OCI-LY3 (cell line): Measurements from ENCODE around the gene TIAM2.

Experiments
- H2AFZ ChIP-seq: fragments of 200-600, 300-600 bp; shearing (Covaris generic); 2 replicates; pipeline ENCODE4 v1.6.0; 2014; ENCODE audit warnings: antibody characterized with exemption, low read depth, low read length
- H3K27ac ChIP-seq: fragments of 200-600, 300-600 bp; sonication (generic); 2 replicates; pipeline ENCODE4 v1.5.1; 2014; ENCODE audit warnings: mild to moderate bottlenecking, low read length, moderate library complexity, mixed read lengths
- H3K27me3 ChIP-seq: fragments of 200-600, 300-600 bp; sonication (generic); 2 replicates; pipeline ENCODE4 v1.6.1; 2014; ENCODE audit warnings: low read depth, low read length, mixed read lengths
- H3K36me3 ChIP-seq: fragments of 200-600, 300-600 bp; sonication (generic); replicated peaks from 2 replicates; pipeline ENCODE3; 2014; ENCODE audit warnings: low read depth, low read length, mixed read lengths
- H3K4me1 ChIP-seq: fragments of 300-600, 200-600 bp; sonication (generic); 2 replicates; pipeline ENCODE4 v1.6.1; 2014; ENCODE audit warnings: low read length, mixed read lengths
- H3K4me2 ChIP-seq: fragments of 200-600, 300-600 bp; sonication (generic); 2 replicates; pipeline ENCODE4 v1.6.1; 2014; ENCODE audit warnings: low read length, mixed read lengths
- H3K4me3 ChIP-seq: fragments of 300-600, 200-600 bp; sonication (generic); 2 replicates; pipeline ENCODE4 v1.5.1; 2014; ENCODE audit warnings: antibody characterized with exemption, mild to moderate bottlenecking, low read length, moderate library complexity
- H3K79me2 ChIP-seq: fragments of 300-600, 200-600 bp; shearing (Covaris generic); 2 replicates; pipeline ENCODE4 v1.6.1; 2014; ENCODE audit warnings: mild to moderate bottlenecking, low read length, mixed read lengths
- H3K9ac ChIP-seq: fragments of 300-600, 200-600 bp; shearing (Covaris generic); 2 replicates; pipeline ENCODE4 v1.6.0; 2014; ENCODE audit warnings: mild to moderate bottlenecking, low read length, moderate library complexity
- H3K9me3 ChIP-seq: fragments of 200-600, 300-600 bp; shearing (Covaris generic); 2 replicates; pipeline ENCODE4 v1.6.1; 2014; ENCODE audit warnings: low read length, mixed read lengths; ENCODE audit not compliant: insufficient read depth
- H4K20me1 ChIP-seq: fragments of 200-600, 300-600 bp; sonication (generic); 2 replicates; pipeline ENCODE4 v1.6.1; 2016; ENCODE audit warnings: low read length, mixed read lengths; ENCODE audit not compliant: insufficient read depth
- CTCF ChIP-seq: fragments of 200-600, 300-600 bp; sonication (generic); IDR thresholded peaks from 2 replicates; pipeline ENCODE4 v1.5.1; 2014; ENCODE audit warnings: antibody characterized with exemption, low read length, low read depth
- EZH2phosphoT487 ChIP-seq: fragments of 200-600 bp; shearing (Covaris generic); IDR thresholded peaks from 2 replicates; pipeline ENCODE4 v1.6.1; 2018; ENCODE audit warnings: antibody characterized with exemption, mixed run types, low read depth

TIAM2 gene

GRCh38 chr6:155190677-155191076 is 195.6 kb downstream of the TIAM2 start:
- no peak overlapping the region for H3K4me2 ChIP-seq
- no peak overlapping the region for H2AFZ ChIP-seq
- H3K4me1 ChIP-seq = peaks cover 28% of the 10 kb centered on the region
- H3K36me3 ChIP-seq = no peaks in the 10 kb centered on the region
- H3K27ac ChIP-seq = no peak overlapping the region
- TF ChIP-seq EZH2phosphoT487 (no peak), CTCF (no peak)
- H3K79me2 ChIP-seq = no peaks in the 10 kb centered on the region
- no peak overlapping the region for H3K4me3 ChIP-seq
- no peaks in the 10 kb centered on the region for H3K9me3 ChIP-seq
- H4K20me1 ChIP-seq = no peaks in the 10 kb centered on the region
- H3K27me3 ChIP-seq = no peaks in the 10 kb centered on the region
- H3K9ac ChIP-seq = no peak overlapping the region

- Histone ChIP-seq H3K4me1 (peaks cover 12% of the 10 kb centered on the region), H3K4me3 (no peak overlapping the region), H3K79me2 (no peaks in the 10 kb centered on the region), H3K9me3 (no peaks in the 10 kb centered on the region), H2AFZ (no peak overlapping the region), H4K20me1 (no peaks in the 10 kb centered on the region), H3K36me3 (no peaks in the 10 kb centered on the region), H3K27ac (no peak overlapping the region), H3K27me3 (no peaks in the 10 kb centered on the region), H3K9ac (no peak overlapping the region), H3K4me2 (no peak overlapping the region)
- TF ChIP-seq EZH2phosphoT487 = no peak
- no peak for TF ChIP-seq CTCF
Measured at GRCh38 chr6:155193526-155193925, 198.4 kb downstream of the TIAM2 start.

GRCh38 chr6:155194399-155194798 is 199.3 kb downstream of the TIAM2 start:
- no peaks in the 10 kb centered on the region for H3K36me3 ChIP-seq
- H3K9me3 ChIP-seq = no peaks in the 10 kb centered on the region

GRCh38 chr6:155195903-155196302 is 200.8 kb downstream of the TIAM2 start:
- H3K79me2 ChIP-seq = no peaks in the 10 kb centered on the region
- H3K9ac ChIP-seq = no peak overlapping the region
- H3K27me3 ChIP-seq = no peaks in the 10 kb centered on the region
- TF ChIP-seq EZH2phosphoT487 (no peak), CTCF (no peak)
- H3K27ac ChIP-seq = no peak overlapping the region
- H3K4me2 ChIP-seq = no peak overlapping the region
- H3K36me3 ChIP-seq = no peaks in the 10 kb centered on the region
- peaks cover 8% of the 10 kb centered on the region; the same call in 1 of the 2 replicates for H3K4me1 ChIP-seq
- H4K20me1 ChIP-seq = no peaks in the 10 kb centered on the region
- H2AFZ ChIP-seq = no peak overlapping the region
- H3K9me3 ChIP-seq = no peaks in the 10 kb centered on the region
- H3K4me3 ChIP-seq = no peak overlapping the region

More at GRCh38 chr6:155194399-155194798, 199.3 kb downstream of the TIAM2 start:
- no peak overlapping the region for H3K9ac ChIP-seq
- no peaks in the 10 kb centered on the region for H3K27me3 ChIP-seq
- peaks cover 3% of the 10 kb centered on the region for H3K4me1 ChIP-seq
- H3K4me2 ChIP-seq = no peak overlapping the region
- no peak overlapping the region for H2AFZ ChIP-seq
- H4K20me1 ChIP-seq = no peaks in the 10 kb centered on the region
- H3K79me2 ChIP-seq = no peaks in the 10 kb centered on the region
- TF ChIP-seq EZH2phosphoT487 (no peak), CTCF (no peak)
- H3K27ac ChIP-seq = no peak overlapping the region
- no peak overlapping the region for H3K4me3 ChIP-seq
